Cardiac septum (tissue), 1 donor: Measurements from ENCODE around the gene SYCP3. TPM values are rescaled to one million over a fixed set of nuclear protein-coding genes. Genes with fewer than 3 reads are reported as not detected.

ENCODE experiments used
- DNase-seq: peaks from one replicate; pipeline ENCODE4 v3.0.0-alpha.2; 2020; ENCODE audit warnings: low spot score
- intact Hi-C: fragments of 100-400 bp; cut with DNase I; formaldehyde crosslinking; loops from one replicate; pipeline ENCODE4 v1.14.0; 2022
- long read RNA-seq: library from polyadenylated mRNA; unstranded; transcript quantifications from one replicate; pipeline ENCODE4 v2.0.0, GENCODE V29; 2021
- total RNA-seq: library from RNA; stranded (reverse); fragmentation: NEBNext Ultra II Directional; extraction: Animal tissue kit (Norgen Biotek cat#: 25700); gene quantifications from one replicate; pipeline ENCODE4 v1.2.1, GENCODE V29; 2021
- donor health status: DM: no; HTN: no; CAD: no.

The SYCP3 gene
- not detected for total RNA-seq
- long read RNA-seq, partial matches to known transcripts: 0 of 9 reads
- long read RNA-seq, other reads (novel, unspliced or antisense): 9 of 9 reads

DNA sequence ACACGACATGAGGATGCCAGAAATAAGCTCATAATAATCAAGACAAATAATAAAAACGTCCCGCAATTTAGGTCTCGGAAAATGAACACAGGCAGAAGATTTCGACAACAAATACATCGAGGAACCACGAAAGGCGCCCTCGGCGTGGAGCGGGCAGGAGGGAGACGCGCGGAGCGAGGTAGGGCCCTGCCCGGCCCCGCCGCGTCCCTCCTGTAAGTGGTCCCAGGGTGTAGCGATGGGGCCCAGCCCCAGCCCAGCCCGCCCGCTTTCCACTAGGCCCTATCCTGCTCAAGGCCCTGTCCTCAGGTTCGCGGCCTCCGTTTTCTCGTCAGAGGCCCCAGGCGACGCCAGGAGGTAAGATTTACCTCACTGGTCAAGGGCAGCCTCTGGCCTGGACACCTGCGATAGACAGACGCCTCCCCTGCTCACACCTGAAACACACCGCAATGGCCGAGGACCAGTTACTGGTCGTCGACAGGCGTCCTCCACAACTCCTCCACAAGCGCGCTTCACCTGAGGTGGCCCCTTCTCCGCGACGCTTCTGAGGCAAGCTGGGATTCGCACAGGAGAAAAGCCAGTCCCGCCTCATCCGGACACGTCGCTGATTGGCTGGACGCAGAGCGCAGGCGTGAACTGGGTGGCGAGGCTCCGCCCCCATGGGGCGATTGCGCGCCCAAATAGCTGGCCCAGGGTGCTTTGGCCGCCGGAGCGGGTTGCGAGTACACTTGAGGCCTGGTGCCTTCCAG lies at the start of gene SYCP3:
Gene SYCP3, minus strand, starts transcription at position 543 of the 746 bp plus-strand sequence. CDS start 1,527 bp downstream, outside the sequence.
- DNase-seq: no peak
- intact Hi-C loops: no loop called here

DNA sequence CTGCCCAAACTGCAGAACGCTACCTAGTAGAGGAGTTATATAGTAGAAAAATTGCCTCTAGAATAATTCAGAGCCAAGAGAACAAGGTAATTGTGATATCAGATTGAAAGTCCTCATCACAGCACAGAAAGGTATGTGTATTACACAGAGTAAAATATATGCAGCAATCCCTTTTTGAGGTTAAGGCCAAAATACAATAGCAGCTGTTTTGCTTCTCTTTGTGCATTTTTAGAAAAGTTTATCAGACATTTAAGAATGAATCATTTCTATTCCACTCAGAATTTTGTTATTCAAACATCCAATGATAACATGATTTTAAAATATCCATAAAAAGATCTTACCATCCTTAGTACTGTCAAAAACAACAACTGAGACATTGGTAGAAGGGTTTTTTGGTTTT lies 46.4 kb upstream of the SYCP3 start:
- DNase-seq: no peak
- intact Hi-C loops: no loop called here

GRCh38 chr12:101784376-101784775 lies 45.1 kb upstream of the SYCP3 start:
- no peak for DNase-seq
- intact Hi-C loops: no loop called here

DNA sequence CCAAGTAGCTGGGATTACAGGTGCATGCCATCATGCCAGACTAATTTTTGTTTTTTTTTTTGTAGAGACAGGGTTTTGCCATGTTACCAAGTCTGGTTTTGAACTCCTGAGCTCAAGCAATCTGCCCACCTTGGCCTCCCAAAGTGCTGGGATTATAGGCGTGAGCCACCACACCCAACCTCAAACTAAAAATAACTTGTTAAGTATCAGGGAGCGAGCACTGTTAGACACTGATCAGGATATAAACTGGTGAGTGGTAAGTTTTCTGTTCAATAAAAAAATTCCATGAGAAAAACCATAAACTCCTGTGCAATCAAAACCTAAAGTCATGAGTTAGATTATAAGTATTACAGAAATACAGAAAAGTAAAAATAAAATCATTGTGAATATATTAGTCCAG lies 44.6 kb upstream of the SYCP3 start:
- DNase-seq: no peak
- intact Hi-C loops: no loop called here

GRCh38 chr12:101783150-101783549 lies 43.9 kb upstream of the SYCP3 start:
- DNase-seq: no peak
- intact Hi-C loops: no loop called here

DNA sequence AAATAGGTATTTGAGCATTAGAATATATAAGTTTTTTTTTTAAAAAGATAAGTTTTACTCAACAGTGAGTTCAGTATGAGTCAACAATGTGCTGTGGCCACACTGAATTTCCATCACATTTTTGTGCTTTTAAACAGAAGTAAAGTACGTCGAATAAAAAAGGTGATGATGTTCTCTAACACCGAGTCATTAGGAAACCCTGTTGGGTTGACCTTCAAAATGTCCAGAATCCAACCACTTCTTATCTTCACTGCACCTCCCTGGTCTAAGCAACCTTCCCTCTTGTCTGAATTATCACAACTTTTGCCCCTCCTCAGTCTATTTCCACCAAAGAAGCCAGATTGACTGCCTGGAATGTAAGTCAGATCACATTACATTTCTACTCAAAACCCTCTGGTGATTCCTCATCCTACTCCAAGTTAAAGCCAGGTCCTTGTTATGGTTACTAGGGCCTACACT lies 43.0 kb upstream of the SYCP3 start:
- intact Hi-C loops: no loop called here
- no peak for DNase-seq

- intact Hi-C loops: no loop called here
- DNase-seq: no peak
Measured at GRCh38 chr12:101781834-101782233, 42.6 kb upstream of the SYCP3 start.

DNA sequence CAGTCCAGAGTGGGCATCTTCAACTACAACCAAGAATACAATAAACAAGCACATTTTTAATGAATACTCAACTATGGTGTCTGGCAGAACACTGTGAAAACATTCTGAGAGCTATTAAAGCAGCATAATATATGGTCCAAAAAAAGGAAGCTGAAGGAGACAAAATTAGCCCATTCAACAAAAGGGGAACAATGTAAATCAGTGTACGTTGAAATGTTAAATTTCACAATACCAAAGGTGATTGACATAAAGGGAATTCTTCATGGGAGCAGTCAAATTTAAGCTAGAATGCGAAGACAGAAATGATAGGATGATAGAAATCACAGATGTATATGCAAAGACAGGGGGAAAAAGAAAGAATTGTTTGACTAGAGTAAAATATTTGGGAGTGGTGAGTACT lies 41.3 kb upstream of the SYCP3 start:
- intact Hi-C loops: no loop called here
- DNase-seq: no peak

DNA sequence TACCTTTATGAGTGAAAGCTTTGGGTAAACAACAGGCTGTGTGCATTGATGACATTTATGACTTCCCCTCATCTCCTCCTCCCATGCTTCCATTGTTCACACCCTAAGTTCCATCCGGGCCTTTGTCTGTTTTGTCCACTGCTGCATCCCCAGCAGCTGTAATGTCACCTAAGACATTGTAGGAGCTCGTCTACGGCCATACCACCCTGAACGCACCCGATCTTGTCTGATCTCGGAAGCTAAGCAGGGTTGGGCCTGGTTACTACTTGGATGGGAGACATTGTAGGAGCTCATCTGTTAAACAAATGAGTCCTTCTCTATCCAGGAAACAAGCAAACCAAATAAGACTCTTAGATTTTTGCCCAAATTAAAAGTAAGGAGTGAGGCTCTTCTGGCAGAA lies 40.4 kb upstream of the SYCP3 start:
- DNase-seq: no peak
- intact Hi-C loops: no loop called here

DNA sequence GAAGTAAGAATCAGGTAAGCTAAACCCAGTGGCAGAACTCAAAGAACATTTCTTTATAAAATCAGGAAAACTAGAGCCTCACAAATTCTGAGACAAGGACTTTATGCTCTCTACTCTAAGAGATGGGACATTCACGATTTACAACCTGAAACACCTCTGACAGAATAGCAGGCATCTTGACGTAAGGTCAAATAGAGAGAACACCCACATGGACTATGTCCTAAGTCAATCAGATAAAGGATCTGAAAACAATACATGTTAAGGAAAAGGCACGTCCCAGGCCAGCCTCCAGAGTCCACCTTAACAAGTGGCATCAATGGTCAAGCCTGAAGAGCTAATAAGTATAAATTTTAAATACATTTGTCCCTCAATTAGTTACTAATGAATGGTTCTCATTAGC lies 39.9 kb upstream of the SYCP3 start:
- no peak for DNase-seq
- intact Hi-C loops: no loop called here

DNA sequence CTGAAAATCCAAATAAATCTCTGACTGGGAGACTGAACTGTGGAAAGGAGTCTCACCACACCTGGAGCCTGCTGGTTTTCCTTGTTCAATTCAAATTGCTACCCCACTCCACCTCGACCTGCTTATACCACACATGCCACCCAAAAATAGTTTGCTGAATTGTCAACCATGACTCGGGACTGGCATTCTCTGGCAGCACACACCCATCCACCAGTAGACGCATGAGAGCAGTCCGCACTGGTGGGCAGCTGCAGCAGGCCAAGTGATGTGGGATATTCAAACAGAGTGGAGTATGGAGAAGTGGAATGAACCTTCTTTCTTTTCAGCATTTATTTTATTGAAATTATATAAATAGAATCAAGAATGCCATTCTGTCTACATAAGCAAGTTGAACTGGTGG lies 38.7 kb upstream of the SYCP3 start:
- no peak for DNase-seq
- intact Hi-C loops: no loop called here

- DNase-seq: no peak
- intact Hi-C loops: no loop called here
Measured at GRCh38 chr12:101777485-101777884, 38.2 kb upstream of the SYCP3 start.

DNA sequence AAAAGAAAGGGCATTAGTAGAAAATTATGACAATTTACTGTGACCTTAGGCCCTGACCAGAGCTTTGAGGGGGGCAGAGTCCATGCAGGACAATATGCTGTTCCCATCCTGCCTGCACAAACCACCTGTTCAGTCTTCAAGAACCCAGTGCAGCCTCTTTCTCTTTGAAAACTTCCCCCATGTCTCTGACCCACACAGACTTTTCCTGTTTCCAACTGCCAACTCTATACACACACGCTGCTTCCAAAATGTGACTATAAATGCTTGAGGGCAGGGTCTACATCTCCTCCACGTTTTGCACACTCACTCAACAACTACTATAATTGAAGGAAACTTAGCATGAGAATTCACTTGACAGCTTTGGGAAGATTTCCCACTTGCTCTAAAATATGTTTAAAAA lies 36.6 kb upstream of the SYCP3 start:
- intact Hi-C loops: no loop called here
- no peak for DNase-seq

DNA sequence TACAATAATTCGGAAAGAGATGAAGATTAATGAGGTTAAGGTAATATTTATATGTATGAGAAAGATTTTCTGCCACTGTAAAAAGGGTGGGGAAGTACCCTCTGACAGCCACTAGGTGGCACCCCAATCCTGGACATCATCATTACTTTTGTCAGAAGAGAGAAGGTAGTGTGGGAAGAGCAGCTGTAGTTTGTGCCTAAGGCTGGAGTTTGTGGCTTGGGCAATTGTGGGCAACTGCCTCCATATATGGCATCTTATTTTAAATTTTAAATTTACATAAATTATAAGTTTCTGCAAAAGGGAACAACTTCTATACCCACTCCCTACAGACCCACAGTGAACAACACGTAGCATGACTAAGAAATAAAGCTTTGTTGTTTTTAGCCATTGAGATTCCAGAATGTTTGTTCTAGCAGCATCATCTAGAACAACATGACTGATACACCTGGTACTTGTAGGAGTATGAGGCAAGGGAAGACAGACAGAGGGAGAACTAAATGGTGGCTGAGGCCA lies 34.4 kb upstream of the SYCP3 start:
- no peak for DNase-seq
- intact Hi-C loops: loop anchor here (2.0 kb wide), 2 partner anchors 57 to 67 kb away; partner anchors contain the start of gene GNPTAB

DNA sequence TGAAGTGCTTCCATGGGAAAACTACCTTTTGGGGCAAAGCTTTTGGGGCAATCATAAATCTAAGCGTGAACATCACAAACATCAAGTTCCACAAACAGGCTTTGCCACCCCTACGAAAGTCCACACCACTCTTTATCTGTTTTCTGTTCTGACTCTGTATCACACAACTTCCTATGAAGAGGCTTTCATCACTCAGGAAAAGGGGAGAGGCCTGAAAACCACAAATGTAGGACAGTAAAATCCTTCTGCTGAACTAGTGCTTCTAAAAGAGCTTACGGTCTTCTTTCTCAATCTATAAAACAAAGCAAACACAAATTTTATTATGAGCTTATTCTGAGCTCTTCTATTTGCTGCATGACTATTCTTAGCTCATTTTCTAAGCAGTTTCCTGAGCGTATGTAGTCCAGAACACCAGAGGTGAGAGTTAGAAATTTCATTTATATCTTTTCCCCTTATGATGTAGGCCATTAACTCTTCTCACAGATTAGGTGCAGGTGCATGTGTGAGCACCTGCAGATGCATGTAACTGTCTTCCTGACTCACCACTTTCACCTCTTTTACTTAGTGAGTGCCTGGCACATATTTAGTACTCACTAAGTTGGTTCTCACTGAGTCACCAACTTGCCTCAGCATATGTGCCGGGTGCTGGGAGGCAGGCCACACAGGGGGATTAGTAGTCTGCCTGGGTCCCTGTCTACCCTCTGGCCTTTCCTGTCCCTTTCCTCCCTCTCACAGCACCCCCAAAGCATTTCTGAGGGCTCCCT lies 32.9 kb upstream of the SYCP3 start:
- DNase-seq: no peak
- intact Hi-C loops: loop anchor here (2.0 kb wide), 2 partner anchors 59 to 69 kb away; partner anchors contain the start of gene GNPTAB

GRCh38 chr12:101769865-101770264 lies 30.6 kb upstream of the SYCP3 start:
- no peak for DNase-seq
- intact Hi-C loops: loop anchor here (10.0 kb wide), 2 partner anchors 205 to 355 kb away; no protein-coding TSS in a partner anchor

DNA sequence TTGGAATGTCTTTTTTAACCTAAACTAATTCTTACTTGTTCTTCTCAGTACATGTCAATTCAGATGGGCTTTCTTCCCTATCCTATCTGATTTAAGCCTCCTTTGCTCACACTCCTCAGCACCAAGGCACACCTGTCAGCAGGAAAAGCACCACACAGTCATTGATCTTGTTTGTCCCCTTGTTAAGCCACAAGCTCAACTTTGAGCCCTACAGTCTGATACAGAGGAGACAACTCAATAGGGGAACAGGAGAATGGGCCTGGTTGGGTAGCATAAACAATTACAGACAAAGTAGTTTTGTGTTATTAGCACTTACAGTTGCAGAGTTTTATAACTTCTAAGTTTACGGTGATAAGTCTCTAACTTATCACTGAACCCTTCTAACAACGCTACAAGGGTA lies 29.5 kb upstream of the SYCP3 start:
- no peak for DNase-seq
- intact Hi-C loops: loop anchor here (10.0 kb wide), 2 partner anchors 204 to 354 kb away; no protein-coding TSS in a partner anchor

DNA sequence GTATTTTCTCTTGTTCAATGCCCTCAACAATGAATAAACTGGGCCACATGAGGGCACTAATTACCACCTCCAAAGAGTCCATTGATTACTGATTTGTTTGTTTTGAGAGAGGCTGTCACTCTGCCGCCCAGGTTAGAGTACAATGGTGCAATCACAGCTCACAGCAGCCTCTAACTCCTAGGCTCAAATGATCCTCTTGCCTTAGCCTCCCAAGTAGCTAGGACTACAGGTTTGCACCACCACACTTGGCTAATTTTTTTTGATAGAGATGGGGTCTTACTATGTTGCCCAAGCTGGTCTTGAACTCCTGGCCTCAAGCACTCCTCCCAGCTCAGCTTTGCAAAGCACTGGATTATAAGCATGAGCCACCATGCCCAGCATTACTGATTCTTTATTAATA lies 28.3 kb upstream of the SYCP3 start:
- intact Hi-C loops: loop anchor here (10.0 kb wide), 2 partner anchors 203 to 353 kb away; no protein-coding TSS in a partner anchor
- DNase-seq: no peak

DNA sequence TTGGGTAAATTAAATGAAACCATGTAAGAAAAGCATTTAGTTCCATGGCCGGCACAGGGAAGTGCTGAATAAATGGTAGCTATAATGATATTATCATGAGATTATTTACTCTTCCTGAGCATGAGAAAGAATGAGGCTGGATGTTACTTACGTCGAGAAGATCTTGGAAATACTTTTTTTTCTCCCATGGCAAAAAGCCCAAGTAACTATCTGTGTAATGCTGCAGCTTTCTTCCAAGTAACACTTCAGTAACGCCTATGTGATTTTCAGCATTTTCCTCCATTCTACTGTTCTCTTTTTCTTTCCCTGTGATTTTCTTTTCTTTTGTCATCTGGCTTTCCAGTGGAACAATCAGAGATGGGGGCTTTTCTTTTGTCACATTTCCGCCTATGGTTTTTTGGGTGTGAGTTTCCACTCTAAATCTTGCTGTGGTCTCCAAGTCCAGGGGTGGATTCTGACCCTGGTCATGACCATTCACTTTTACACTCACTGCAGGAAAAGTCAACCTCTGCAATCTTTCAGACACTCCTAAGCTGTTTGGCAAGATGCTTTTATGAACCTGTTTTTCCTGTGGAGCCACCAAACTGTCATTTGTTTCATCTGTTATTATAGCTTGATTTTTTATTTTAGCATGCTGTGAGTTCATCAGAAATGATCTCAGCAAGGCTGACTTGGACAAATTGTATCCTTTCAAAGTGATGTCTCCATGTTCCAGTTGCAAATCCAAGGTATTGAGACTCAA lies 25.0 kb upstream of the SYCP3 start:
- intact Hi-C loops: loop anchor here (10.0 kb wide), 2 partner anchors 199 to 349 kb away; no protein-coding TSS in a partner anchor
- DNase-seq: no peak
